Pancreas (tissue), 10 donors: ENCODE measurements around the gene PPP1R16B. TPM values are rescaled to one million over a fixed set of nuclear protein-coding genes. Genes with fewer than 3 reads are reported as not detected.

Experiments
- ATAC-seq, 4 donors: fragments of 200-7000 bp; cut with Tn5 transposase; one replicate each; pipeline versions ENCODE4 v1.8.0 to v1.9.1; 2020; ENCODE audit warnings: mild to moderate bottlenecking in 4 of 4, moderate library complexity in 4 of 4
- DNase-seq, 6 donors: peaks; one replicate each; pipeline ENCODE4 v3.0.0-alpha.2; 2020
- FAIRE-seq: peaks from 2 replicates; lab custom pipeline; 2012; peaks lifted over from hg19 to GRCh38; lab: Jason Lieb, UNC
- H3K27ac ChIP-seq, 4 donors: fragments of 200-600 bp; sonication (generic); 1 replicate in 3 of 4; 2 replicates in 1 of 4; pipeline versions ENCODE4 v1.5.0 to v1.8.0; 2020
- H3K27me3 ChIP-seq, 4 donors: fragments of 200-600 bp; one replicate each; pipeline ENCODE4 v1.8.0; 2021
- H3K36me3 ChIP-seq, 3 donors: fragments of 200-600 bp; sonication (generic) in 1 of 3; one replicate each; pipeline versions ENCODE4 v1.5.0 to v1.8.0; 2020 to 2021
- H3K4me1 ChIP-seq, 3 donors: fragments of 200-600 bp; one replicate each; pipeline ENCODE4 v1.8.0; 2021
- H3K4me3 ChIP-seq, 4 donors: fragments of 200-600 bp; sonication (generic) in 2 of 4; one replicate each; pipeline versions ENCODE4 v1.5.0 to v1.8.0; 2020 to 2021
- H3K9me3 ChIP-seq, 4 donors: fragments of 200-600 bp; one replicate each; pipeline ENCODE4 v1.8.0; 2021
- WGBS, 2 donors: extraction: QIAGEN DNeasy Blood & Tissue Kit; methylation state at CpG; one replicate each; pipeline ENCODE4 v1.1.7; 2013; 5-methylcytosine and 5-hydroxymethylcytosine counted together
- intact Hi-C, 3 donors: fragments of 100-400 bp; cut with DNase I; formaldehyde crosslinking; loops; one replicate each; pipeline versions ENCODE4 v1.11.1 to v1.14.2; 2022
- polyA plus RNA-seq, 2 donors: library from polyadenylated mRNA; stranded (reverse); fragments of 200-250 nt; gene quantifications; one replicate each; pipeline ENCODE4 v1.2.3, GENCODE V29; 2013
- total RNA-seq, 6 donors: library from RNA; stranded (reverse); fragmentation: NEBNext Ultra II Directional in 4 of 6; extraction: Animal tissue kit (Norgen Biotek cat#: 25700) in 4 of 6; gene quantifications; one replicate each; pipeline versions ENCODE4 v1.2.1 to v1.2.4, GENCODE V29; 2021 to 2023
- TF ChIP-seq, protein P1 (sequence below), 4 donors: fragments of 200-600 bp; sonication (generic) in 3 of 4; IDR thresholded peaks; one replicate each; pipeline versions ENCODE4 v1.5.0 to v1.8.0; 2021; ENCODE audit warnings: antibody characterized with exemption in 4 of 4
- donor health status: healthy with polysubstance abuse.
- donor health status: DM: no; HTN: no; CAD: no; lungs with moderate emphysema.
- donor health status: DM: no; HTN: no; CAD: no.
- donor health status: control.
- donor health status: control.
- donor health status: Bipolar disorder and iron deficiency.
- donor health status: DM: yes; HTN: yes; CAD: no.
- donor health status: DM: no; HTN: no; CAD: no.
- donor health status: DM: no; HTN: no; CAD: no.
- donor health status: DM: yes; HTN: yes; CAD: no.

Gene PPP1R16B
- total and polyA plus RNA-seq, 8 donors: 1.0 to 2.7 (median 1.3) TPM

- no peak for FAIRE-seq
- intact Hi-C loops: loop anchor here in 1 of 3 donors (10.0 kb wide), 1 partner anchor 251 kb away; no protein-coding TSS in a partner anchor
- Histone ChIP-seq H3K27ac (no peak overlapping the region), H3K9me3 (no peaks in the 10 kb centered on the region), H3K36me3 (no peaks in the 10 kb centered on the region), H3K27me3 (no peaks in the 10 kb centered on the region), H3K4me3 (no peak overlapping the region), H3K4me1 (peaks cover 0 to 3% (median 0%) of the 10 kb centered on the region in 3 donors)
- no peak for DNase-seq
- TF ChIP-seq, protein P1, sequence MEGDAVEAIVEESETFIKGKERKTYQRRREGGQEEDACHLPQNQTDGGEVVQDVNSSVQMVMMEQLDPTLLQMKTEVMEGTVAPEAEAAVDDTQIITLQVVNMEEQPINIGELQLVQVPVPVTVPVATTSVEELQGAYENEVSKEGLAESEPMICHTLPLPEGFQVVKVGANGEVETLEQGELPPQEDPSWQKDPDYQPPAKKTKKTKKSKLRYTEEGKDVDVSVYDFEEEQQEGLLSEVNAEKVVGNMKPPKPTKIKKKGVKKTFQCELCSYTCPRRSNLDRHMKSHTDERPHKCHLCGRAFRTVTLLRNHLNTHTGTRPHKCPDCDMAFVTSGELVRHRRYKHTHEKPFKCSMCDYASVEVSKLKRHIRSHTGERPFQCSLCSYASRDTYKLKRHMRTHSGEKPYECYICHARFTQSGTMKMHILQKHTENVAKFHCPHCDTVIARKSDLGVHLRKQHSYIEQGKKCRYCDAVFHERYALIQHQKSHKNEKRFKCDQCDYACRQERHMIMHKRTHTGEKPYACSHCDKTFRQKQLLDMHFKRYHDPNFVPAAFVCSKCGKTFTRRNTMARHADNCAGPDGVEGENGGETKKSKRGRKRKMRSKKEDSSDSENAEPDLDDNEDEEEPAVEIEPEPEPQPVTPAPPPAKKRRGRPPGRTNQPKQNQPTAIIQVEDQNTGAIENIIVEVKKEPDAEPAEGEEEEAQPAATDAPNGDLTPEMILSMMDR (IDR thresholded peaks at IDR 0.05): no peak
- no peak for ATAC-seq
Measured at GRCh38 chr20:38896009-38896594, 90.6 kb downstream of the PPP1R16B start.

DNA sequence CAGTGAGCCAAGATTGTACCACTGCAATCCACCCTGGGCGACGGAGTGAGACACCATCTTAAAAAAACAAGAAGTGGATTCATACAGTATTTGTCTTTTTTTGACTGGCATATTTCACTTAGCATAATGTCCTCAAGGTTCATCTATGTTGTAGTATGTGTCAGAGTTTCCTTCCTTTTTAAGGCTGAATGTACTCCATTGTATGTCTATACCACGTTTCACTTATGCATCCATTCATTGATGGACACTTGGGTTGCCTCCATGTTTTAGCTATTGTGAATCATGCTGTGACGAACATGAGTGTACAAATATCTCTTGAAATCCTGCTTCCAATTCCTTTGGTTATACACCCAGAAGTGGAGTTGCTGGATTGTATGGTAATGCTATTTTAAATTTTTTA, 91.8 kb downstream of the PPP1R16B start:
- Histone ChIP-seq H3K27me3 (no peaks in the 10 kb centered on the region), H3K4me1 (peaks cover 0 to 3% (median 0%) of the 10 kb centered on the region in 3 donors), H3K4me3 (no peak overlapping the region), H3K9me3 (no peaks in the 10 kb centered on the region), H3K27ac (no peak overlapping the region), H3K36me3 (no peaks in the 10 kb centered on the region)
- WGBS, 2 donors: 82 to 87% methylated on average over 4 of the region's 4 CpGs
- intact Hi-C loops: loop anchor here in 1 of 3 donors (10.0 kb wide), 1 partner anchor 252 kb away; no protein-coding TSS in a partner anchor
- no peak for FAIRE-seq
- ATAC-seq: no peak
- no peak for DNase-seq
- TF ChIP-seq, protein P1 (IDR thresholded peaks at IDR 0.05): no peak

DNA sequence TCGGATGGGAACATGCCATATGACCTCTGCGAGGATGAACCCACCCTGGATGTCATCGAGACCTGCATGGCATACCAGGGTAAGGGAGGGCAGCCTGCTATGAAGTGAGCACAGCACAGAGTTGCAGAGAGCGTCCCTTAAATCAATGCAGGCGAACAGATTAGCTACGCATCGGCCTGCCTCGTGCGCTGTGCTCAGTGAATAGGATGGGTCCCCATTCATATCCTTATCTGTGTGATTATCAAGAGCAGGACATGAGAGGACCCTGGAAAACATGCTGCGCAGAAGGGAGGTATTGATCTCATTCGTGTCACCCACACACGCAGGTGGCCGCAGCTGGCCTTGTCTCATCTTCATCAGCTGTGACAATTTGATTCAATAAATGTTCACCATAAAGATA, 95.1 kb downstream of the PPP1R16B start:
- Histone ChIP-seq H3K4me1 (no peaks in the 10 kb centered on the region), H3K27me3 (no peaks in the 10 kb centered on the region), H3K4me3 (no peak overlapping the region), H3K9me3 (no peaks in the 10 kb centered on the region), H3K36me3 (no peaks in the 10 kb centered on the region), H3K27ac (no peak overlapping the region)
- no peak for DNase-seq
- TF ChIP-seq, protein P1 (IDR thresholded peaks at IDR 0.05): no peak
- 55 to 64% methylated on average over 13 of the region's 13 CpGs for WGBS, 2 donors
- ATAC-seq: no peak
- intact Hi-C loops: no loop called here
- no peak for FAIRE-seq

DNA sequence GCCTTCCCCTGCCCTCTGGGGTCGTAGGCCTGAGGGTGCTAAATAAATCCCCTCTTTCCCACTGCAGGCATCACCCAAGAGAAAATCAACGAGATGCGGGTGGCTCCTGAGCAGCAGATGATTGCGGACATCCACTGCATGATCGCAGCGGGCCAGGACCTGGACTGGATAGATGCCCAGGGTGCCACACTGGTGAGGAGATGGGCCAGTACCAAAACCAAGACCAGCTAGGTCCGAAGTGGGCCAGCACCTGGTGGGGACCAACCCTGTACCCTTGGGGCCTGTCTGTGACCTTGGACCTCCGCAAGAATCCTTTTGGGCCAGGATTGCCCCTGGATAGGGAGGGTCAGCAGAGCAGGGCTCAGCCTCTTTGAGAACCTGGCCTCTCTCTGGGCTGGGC, 97.1 kb downstream of the PPP1R16B start:
- no peaks in the 10 kb centered on the region for H3K4me1 ChIP-seq
- 86 to 91% methylated on average over 8 of the region's 8 CpGs for WGBS, 2 donors
- FAIRE-seq (no peak), DNase-seq (no peak), ATAC-seq (no peak)
- no peak overlapping the region for H3K27ac ChIP-seq
- intact Hi-C loops: no loop called here
- no peak overlapping the region for H3K4me3 ChIP-seq
- no peaks in the 10 kb centered on the region for H3K9me3 ChIP-seq
- H3K36me3 ChIP-seq: no peaks in the 10 kb centered on the region
- no peaks in the 10 kb centered on the region for H3K27me3 ChIP-seq
- TF ChIP-seq, protein P1 (IDR thresholded peaks at IDR 0.05): no peak

DNA sequence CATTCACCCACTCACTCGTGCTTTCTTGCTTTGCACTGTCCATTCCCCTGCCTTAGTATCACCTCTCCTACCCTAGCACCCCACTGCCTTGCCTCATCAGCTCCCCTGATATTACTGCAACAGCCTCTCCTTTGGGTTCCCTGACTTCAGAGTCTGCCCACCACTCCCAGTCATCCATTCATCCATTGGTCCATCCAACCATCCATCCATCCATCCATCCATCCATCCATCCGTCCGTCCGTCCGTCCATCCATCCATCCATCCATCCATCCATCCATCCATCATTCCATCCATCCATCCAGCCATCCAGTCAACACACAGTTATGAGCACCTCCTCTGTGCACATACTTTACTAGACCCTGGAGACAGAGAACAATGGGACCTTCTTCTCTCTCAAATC, 97.8 kb downstream of the PPP1R16B start:
- TF ChIP-seq, protein P1 (IDR thresholded peaks at IDR 0.05): no peak
- DNase-seq: no peak
- H3K27ac ChIP-seq: no peak overlapping the region
- no peak for ATAC-seq
- H3K4me1 ChIP-seq: no peaks in the 10 kb centered on the region
- H3K27me3 ChIP-seq: no peaks in the 10 kb centered on the region
- no peaks in the 10 kb centered on the region for H3K9me3 ChIP-seq
- intact Hi-C loops: no loop called here
- WGBS, 2 donors: 42 to 52% methylated on average over 5 of the region's 5 CpGs
- FAIRE-seq: no peak
- H3K4me3 ChIP-seq: no peak overlapping the region
- no peaks in the 10 kb centered on the region for H3K36me3 ChIP-seq
